ENCODE results near the gene SV2C.

SV2C gene

DNA sequence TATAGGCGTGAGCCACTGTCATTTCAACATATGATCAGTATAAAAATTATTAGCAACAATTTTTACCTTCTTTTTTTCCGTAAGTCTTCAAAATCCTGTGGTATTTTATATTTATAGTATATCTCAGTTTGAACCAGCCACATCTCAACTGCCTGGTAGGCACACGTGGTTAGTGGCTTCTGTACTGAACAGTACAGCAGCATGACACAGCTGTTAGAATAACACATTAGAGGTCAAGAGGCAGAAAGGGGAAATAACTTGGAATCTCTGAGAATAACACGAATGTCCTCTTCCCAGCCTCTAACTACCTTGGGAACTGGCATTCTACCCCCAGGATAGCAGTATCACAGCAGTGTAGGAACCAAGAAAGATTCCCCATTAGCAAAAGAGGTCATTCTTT, 211.4 kb downstream of the SV2C start:
- no peak for ATAC-seq
- no peak for TF ChIP-seq ZNF565 (CRISPR knock-in tag; conservative IDR thresholded peaks at IDR 0.05; ENCODE audit: low read depth)
- TF ChIP-seq, protein P1, sequence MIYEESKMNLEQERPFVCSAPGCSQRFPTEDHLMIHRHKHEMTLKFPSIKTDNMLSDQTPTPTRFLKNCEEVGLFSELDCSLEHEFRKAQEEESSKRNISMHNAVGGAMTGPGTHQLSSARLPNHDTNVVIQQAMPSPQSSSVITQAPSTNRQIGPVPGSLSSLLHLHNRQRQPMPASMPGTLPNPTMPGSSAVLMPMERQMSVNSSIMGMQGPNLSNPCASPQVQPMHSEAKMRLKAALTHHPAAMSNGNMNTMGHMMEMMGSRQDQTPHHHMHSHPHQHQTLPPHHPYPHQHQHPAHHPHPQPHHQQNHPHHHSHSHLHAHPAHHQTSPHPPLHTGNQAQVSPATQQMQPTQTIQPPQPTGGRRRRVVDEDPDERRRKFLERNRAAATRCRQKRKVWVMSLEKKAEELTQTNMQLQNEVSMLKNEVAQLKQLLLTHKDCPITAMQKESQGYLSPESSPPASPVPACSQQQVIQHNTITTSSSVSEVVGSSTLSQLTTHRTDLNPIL (CRISPR knock-in tag; IDR thresholded peaks at IDR 0.05; ENCODE audit: low read depth) = no peak
- TF ChIP-seq ISL1 (CRISPR knock-in tag; IDR thresholded peaks at IDR 0.05) = no peak
- no peak for TF ChIP-seq RARB (CRISPR knock-in tag; IDR thresholded peaks at IDR 0.05)
- TF ChIP-seq ZNF70 (CRISPR knock-in tag; IDR thresholded peaks at IDR 0.05) = no peak
- no peak for TF ChIP-seq ZC3H10 (CRISPR knock-in tag; IDR thresholded peaks at IDR 0.05)
- no peak for TF ChIP-seq GLIS3 (CRISPR knock-in tag; IDR thresholded peaks at IDR 0.05)
- no peak for TF ChIP-seq ARNTL (CRISPR knock-in tag; IDR thresholded peaks at IDR 0.05; ENCODE audit: borderline replicate concordance, low read depth)
- no peak for TF ChIP-seq ESRRG (CRISPR knock-in tag; IDR thresholded peaks at IDR 0.05)
- no peak for TF ChIP-seq PPARA (CRISPR knock-in tag; IDR thresholded peaks at IDR 0.05; ENCODE audit: borderline replicate concordance)
- TF ChIP-seq ZFP3 (CRISPR knock-in tag; IDR thresholded peaks at IDR 0.05) = no peak
- no peak for TF ChIP-seq BACH2 (CRISPR knock-in tag; IDR thresholded peaks at IDR 0.05; ENCODE audit: borderline replicate concordance)
- no peak for TF ChIP-seq ZNF8 (CRISPR knock-in tag; IDR thresholded peaks at IDR 0.05)
- TF ChIP-seq TCF4 (CRISPR knock-in tag; IDR thresholded peaks at IDR 0.05; ENCODE audit: borderline replicate concordance) = no peak

DNA sequence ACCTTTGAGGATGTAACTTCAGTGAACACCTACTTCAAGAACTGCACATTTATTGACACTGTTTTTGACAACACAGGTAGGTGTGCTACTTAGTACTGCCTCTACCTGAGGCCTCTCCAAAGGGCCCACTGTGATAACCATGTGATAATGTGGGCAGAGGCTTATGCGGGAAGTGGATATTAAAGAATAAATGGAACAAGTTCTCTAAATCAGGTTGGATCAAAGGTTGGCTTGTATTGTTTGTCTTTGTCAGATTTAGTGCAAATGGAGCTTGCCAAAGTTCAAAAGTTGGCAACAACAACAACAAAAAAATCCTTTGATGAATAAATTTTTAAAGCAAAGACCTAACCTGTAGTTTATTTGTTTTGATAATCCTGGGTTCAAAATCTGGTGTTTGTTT, 215.7 kb downstream of the SV2C start:
- ATAC-seq = no peak
- TF ChIP-seq TCF4 (CRISPR knock-in tag; IDR thresholded peaks at IDR 0.05; ENCODE audit: borderline replicate concordance) = no peak
- no peak for TF ChIP-seq ZNF565 (CRISPR knock-in tag; conservative IDR thresholded peaks at IDR 0.05; ENCODE audit: low read depth)
- no peak for TF ChIP-seq TOX (CRISPR knock-in tag; IDR thresholded peaks at IDR 0.05; ENCODE audit: borderline replicate concordance)
- no peak for TF ChIP-seq PPARA (CRISPR knock-in tag; IDR thresholded peaks at IDR 0.05; ENCODE audit: borderline replicate concordance)
- TF ChIP-seq, protein P2, sequence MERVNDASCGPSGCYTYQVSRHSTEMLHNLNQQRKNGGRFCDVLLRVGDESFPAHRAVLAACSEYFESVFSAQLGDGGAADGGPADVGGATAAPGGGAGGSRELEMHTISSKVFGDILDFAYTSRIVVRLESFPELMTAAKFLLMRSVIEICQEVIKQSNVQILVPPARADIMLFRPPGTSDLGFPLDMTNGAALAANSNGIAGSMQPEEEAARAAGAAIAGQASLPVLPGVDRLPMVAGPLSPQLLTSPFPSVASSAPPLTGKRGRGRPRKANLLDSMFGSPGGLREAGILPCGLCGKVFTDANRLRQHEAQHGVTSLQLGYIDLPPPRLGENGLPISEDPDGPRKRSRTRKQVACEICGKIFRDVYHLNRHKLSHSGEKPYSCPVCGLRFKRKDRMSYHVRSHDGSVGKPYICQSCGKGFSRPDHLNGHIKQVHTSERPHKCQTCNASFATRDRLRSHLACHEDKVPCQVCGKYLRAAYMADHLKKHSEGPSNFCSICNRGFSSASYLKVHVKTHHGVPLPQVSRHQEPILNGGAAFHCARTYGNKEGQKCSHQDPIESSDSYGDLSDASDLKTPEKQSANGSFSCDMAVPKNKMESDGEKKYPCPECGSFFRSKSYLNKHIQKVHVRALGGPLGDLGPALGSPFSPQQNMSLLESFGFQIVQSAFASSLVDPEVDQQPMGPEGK (CRISPR knock-in tag; IDR thresholded peaks at IDR 0.05; ENCODE audit: borderline replicate concordance) = no peak
- TF ChIP-seq, protein P1 (CRISPR knock-in tag; IDR thresholded peaks at IDR 0.05; ENCODE audit: low read depth) = no peak
- TF ChIP-seq ESRRG (CRISPR knock-in tag; IDR thresholded peaks at IDR 0.05) = no peak
- TF ChIP-seq ZFP30 (CRISPR knock-in tag; IDR thresholded peaks at IDR 0.05) = no peak
- TF ChIP-seq, protein P3, sequence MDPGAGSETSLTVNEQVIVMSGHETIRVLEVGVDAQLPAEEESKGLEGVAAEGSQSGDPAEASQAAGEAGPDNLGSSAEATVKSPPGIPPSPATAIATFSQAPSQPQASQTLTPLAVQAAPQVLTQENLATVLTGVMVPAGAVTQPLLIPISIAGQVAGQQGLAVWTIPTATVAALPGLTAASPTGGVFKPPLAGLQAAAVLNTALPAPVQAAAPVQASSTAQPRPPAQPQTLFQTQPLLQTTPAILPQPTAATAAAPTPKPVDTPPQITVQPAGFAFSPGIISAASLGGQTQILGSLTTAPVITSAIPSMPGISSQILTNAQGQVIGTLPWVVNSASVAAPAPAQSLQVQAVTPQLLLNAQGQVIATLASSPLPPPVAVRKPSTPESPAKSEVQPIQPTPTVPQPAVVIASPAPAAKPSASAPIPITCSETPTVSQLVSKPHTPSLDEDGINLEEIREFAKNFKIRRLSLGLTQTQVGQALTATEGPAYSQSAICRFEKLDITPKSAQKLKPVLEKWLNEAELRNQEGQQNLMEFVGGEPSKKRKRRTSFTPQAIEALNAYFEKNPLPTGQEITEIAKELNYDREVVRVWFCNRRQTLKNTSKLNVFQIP (CRISPR knock-in tag; IDR thresholded peaks at IDR 0.05; ENCODE audit: borderline replicate concordance, low read depth) = no peak
- TF ChIP-seq ARNTL (CRISPR knock-in tag; IDR thresholded peaks at IDR 0.05; ENCODE audit: borderline replicate concordance, low read depth) = no peak
- no peak for TF ChIP-seq SNAI2 (CRISPR knock-in tag; IDR thresholded peaks at IDR 0.05)
- no peak for TF ChIP-seq BACH2 (CRISPR knock-in tag; IDR thresholded peaks at IDR 0.05; ENCODE audit: borderline replicate concordance)
- no peak for TF ChIP-seq ISL1 (CRISPR knock-in tag; IDR thresholded peaks at IDR 0.05)
- no peak for TF ChIP-seq ZNF70 (CRISPR knock-in tag; IDR thresholded peaks at IDR 0.05)
- no peak for TF ChIP-seq ZFP3 (CRISPR knock-in tag; IDR thresholded peaks at IDR 0.05)
- TF ChIP-seq, protein P4, sequence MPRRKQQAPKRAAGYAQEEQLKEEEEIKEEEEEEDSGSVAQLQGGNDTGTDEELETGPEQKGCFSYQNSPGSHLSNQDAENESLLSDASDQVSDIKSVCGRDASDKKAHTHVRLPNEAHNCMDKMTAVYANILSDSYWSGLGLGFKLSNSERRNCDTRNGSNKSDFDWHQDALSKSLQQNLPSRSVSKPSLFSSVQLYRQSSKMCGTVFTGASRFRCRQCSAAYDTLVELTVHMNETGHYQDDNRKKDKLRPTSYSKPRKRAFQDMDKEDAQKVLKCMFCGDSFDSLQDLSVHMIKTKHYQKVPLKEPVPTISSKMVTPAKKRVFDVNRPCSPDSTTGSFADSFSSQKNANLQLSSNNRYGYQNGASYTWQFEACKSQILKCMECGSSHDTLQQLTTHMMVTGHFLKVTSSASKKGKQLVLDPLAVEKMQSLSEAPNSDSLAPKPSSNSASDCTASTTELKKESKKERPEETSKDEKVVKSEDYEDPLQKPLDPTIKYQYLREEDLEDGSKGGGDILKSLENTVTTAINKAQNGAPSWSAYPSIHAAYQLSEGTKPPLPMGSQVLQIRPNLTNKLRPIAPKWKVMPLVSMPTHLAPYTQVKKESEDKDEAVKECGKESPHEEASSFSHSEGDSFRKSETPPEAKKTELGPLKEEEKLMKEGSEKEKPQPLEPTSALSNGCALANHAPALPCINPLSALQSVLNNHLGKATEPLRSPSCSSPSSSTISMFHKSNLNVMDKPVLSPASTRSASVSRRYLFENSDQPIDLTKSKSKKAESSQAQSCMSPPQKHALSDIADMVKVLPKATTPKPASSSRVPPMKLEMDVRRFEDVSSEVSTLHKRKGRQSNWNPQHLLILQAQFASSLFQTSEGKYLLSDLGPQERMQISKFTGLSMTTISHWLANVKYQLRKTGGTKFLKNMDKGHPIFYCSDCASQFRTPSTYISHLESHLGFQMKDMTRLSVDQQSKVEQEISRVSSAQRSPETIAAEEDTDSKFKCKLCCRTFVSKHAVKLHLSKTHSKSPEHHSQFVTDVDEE (CRISPR knock-in tag; IDR thresholded peaks at IDR 0.05) = no peak
- no peak for TF ChIP-seq OSR1 (CRISPR knock-in tag; IDR thresholded peaks at IDR 0.05)
- no peak for TF ChIP-seq RARB (CRISPR knock-in tag; IDR thresholded peaks at IDR 0.05)
- no peak for TF ChIP-seq CSDC2 (CRISPR knock-in tag; IDR thresholded peaks at IDR 0.05)

Measured in SK-N-SH treated with all-trans-retinoic acid at 6 μM for 48 hours (cell line).